ENCODE results near the gene NRARP.

DNA sequence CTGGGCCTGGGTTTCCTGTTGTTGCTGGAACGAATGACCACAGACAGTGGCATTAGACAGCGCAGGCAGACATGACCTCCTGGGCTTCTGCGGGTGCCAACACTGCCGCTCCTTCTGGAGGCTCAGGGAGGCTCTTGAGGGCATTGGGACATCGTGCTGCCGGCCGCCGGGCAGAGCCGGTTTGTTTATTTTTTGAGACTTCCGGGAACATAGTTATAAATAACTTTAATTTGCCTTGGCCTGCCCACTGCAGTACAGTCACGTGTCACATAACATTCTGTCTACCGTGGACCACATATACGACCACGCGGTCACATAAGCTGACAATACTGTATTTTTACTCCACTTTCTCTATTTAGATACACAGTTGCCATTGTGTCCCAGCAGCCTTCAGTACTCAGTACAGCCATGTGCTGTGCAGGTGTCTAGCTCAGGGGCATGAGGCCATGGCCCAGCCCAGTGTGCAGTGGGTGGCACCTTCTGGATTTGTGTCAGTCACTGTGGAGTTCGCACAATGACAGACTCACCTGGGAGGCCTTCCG is 32.8 kb downstream of the NRARP start:
- TF ChIP-seq POLR2A (IDR thresholded peaks at IDR 0.05; ENCODE audit: low read length) = no peak
- no peak for TF ChIP-seq GATA1 (IDR thresholded peaks at IDR 0.05; ENCODE audit: low read depth, low read length)
